Urinary bladder (tissue), 4 donors: ENCODE measurements around the gene NCKAP5. TPM values are rescaled to one million over a fixed set of nuclear protein-coding genes. Genes with fewer than 3 reads are reported as not detected.

Experiments used
- DNase-seq: peaks from one replicate; pipeline ENCODE4 v3.0.0-alpha.2; 2015; ENCODE audit errors: extremely low spot score
- H3K27ac ChIP-seq: one replicate; pipeline ENCODE4 v1.5.1; 2013; ENCODE audit warnings: low read depth, mild to moderate bottlenecking, moderate library complexity
- H3K36me3 ChIP-seq: one replicate; pipeline ENCODE4 v1.6.1; 2013; ENCODE audit warnings: mild to moderate bottlenecking, moderate library complexity; ENCODE audit not compliant: insufficient read depth
- H3K4me1 ChIP-seq: one replicate; pipeline ENCODE4 v1.6.1; 2013; ENCODE audit warnings: mild to moderate bottlenecking, moderate library complexity; ENCODE audit not compliant: insufficient read depth
- H3K4me3 ChIP-seq: one replicate; pipeline ENCODE4 v1.5.1; 2013; ENCODE audit warnings: low read depth, low read length
- WGBS: extraction: QIAGEN DNeasy Blood & Tissue Kit; methylation state at CpG from one replicate; pipeline ENCODE4 v1.1.7; 2013; 5-methylcytosine and 5-hydroxymethylcytosine counted together
- polyA plus RNA-seq: library from polyadenylated mRNA; stranded (reverse); fragments of 200-250 nt; gene quantifications from one replicate; pipeline ENCODE4 v1.2.3, GENCODE V29; 2013
- total RNA-seq: library from RNA; depleted of rRNA; stranded (reverse); fragments of >200 nt; gene quantifications from one replicate; pipeline ENCODE4 v1.2.3, GENCODE V29; 2014
- donor health status: healthy with polysubstance abuse.
- donor health status: healthy.

NCKAP5 gene
- total and polyA plus RNA-seq, 2 donors: 0.32 to 14.4 TPM

GRCh38 chr2:132779206-132779721, 789.0 kb downstream of the NCKAP5 start:
- H3K36me3 ChIP-seq: no peaks in the 10 kb centered on the region
- no peak overlapping the region for H3K27ac ChIP-seq
- no peak for DNase-seq
- H3K4me1 ChIP-seq: no peaks in the 10 kb centered on the region
- 72% methylated on average over 1 of the region's 1 CpG for WGBS
- H3K4me3 ChIP-seq: no peak overlapping the region

- H3K27ac ChIP-seq: no peak overlapping the region
- 46% methylated on average over 3 of the region's 3 CpGs for WGBS
- H3K36me3 ChIP-seq: no peaks in the 10 kb centered on the region
- no peak overlapping the region for H3K4me3 ChIP-seq
- no peaks in the 10 kb centered on the region for H3K4me1 ChIP-seq
- DNase-seq: no peak
Measured at GRCh38 chr2:132776287-132776686, 792.0 kb downstream of the NCKAP5 start.

GRCh38 chr2:132774189-132774588, 794.1 kb downstream of the NCKAP5 start:
- Histone ChIP-seq H3K4me1 (no peaks in the 10 kb centered on the region), H3K4me3 (no peak overlapping the region), H3K36me3 (no peaks in the 10 kb centered on the region), H3K27ac (no peak overlapping the region)
- WGBS: 72% methylated on average over 2 of the region's 2 CpGs
- no peak for DNase-seq

- no peaks in the 10 kb centered on the region for H3K4me1 ChIP-seq
- H3K27ac ChIP-seq: no peak overlapping the region
- no peak overlapping the region for H3K4me3 ChIP-seq
- H3K36me3 ChIP-seq: no peaks in the 10 kb centered on the region
- DNase-seq: no peak
- WGBS: 80% methylated on average over 3 of the region's 3 CpGs
Measured at GRCh38 chr2:132773331-132773730, 794.9 kb downstream of the NCKAP5 start.

- no peaks in the 10 kb centered on the region for H3K4me1 ChIP-seq
- WGBS: 69% methylated on average over 2 of the region's 2 CpGs
- no peak for DNase-seq
- H3K4me3 ChIP-seq: no peak overlapping the region
- H3K36me3 ChIP-seq: no peaks in the 10 kb centered on the region
- H3K27ac ChIP-seq: no peak overlapping the region
Measured at GRCh38 chr2:132772340-132772739, 795.9 kb downstream of the NCKAP5 start.

- no peak for DNase-seq
- no peaks in the 10 kb centered on the region for H3K36me3 ChIP-seq
- H3K4me1 ChIP-seq: no peaks in the 10 kb centered on the region
- 95% methylated on average over 1 of the region's 1 CpG for WGBS
- no peak overlapping the region for H3K27ac ChIP-seq
- no peak overlapping the region for H3K4me3 ChIP-seq
Measured at GRCh38 chr2:132766573-132766972, 801.7 kb downstream of the NCKAP5 start.

- H3K4me1 ChIP-seq: no peaks in the 10 kb centered on the region
- H3K4me3 ChIP-seq: no peak overlapping the region
- no peak overlapping the region for H3K27ac ChIP-seq
- no peaks in the 10 kb centered on the region for H3K36me3 ChIP-seq
- 89% methylated on average over 1 of the region's 1 CpG for WGBS
- no peak for DNase-seq
Measured at GRCh38 chr2:132761437-132761836, 806.8 kb downstream of the NCKAP5 start.

- H3K4me1 ChIP-seq: no peaks in the 10 kb centered on the region
Measured at GRCh38 chr2:132760971-132761370, 807.3 kb downstream of the NCKAP5 start.

GRCh38 chr2:132760405-132760804, 807.9 kb downstream of the NCKAP5 start:
- Histone ChIP-seq H3K27ac (no peak overlapping the region), H3K36me3 (no peaks in the 10 kb centered on the region), H3K4me1 (no peaks in the 10 kb centered on the region), H3K4me3 (no peak overlapping the region)
- DNase-seq: no peak

More at GRCh38 chr2:132760971-132761370, 807.3 kb downstream of the NCKAP5 start:
- 39% methylated on average over 4 of the region's 4 CpGs for WGBS
- no peak overlapping the region for H3K27ac ChIP-seq
- DNase-seq: no peak
- H3K36me3 ChIP-seq: no peaks in the 10 kb centered on the region
- H3K4me3 ChIP-seq: no peak overlapping the region

- no peaks in the 10 kb centered on the region for H3K4me1 ChIP-seq
- no peaks in the 10 kb centered on the region for H3K36me3 ChIP-seq
- DNase-seq: no peak
- no peak overlapping the region for H3K27ac ChIP-seq
- no peak overlapping the region for H3K4me3 ChIP-seq
Measured at GRCh38 chr2:132758995-132759394, 809.3 kb downstream of the NCKAP5 start.

GRCh38 chr2:132757676-132758075, 810.6 kb downstream of the NCKAP5 start:
- no peak overlapping the region for H3K27ac ChIP-seq
- H3K4me1 ChIP-seq: no peaks in the 10 kb centered on the region
- DNase-seq: no peak
- no peak overlapping the region for H3K4me3 ChIP-seq
- 63% methylated on average over 3 of the region's 3 CpGs for WGBS
- H3K36me3 ChIP-seq: no peaks in the 10 kb centered on the region

GRCh38 chr2:132757002-132757589, 811.2 kb downstream of the NCKAP5 start:
- H3K4me3 ChIP-seq: no peak overlapping the region
- H3K4me1 ChIP-seq: no peaks in the 10 kb centered on the region
- H3K36me3 ChIP-seq: no peaks in the 10 kb centered on the region
- no peak for DNase-seq
- H3K27ac ChIP-seq: no peak overlapping the region
- 40% methylated on average over 3 of the region's 3 CpGs for WGBS

GRCh38 chr2:132754867-132755472, 813.3 kb downstream of the NCKAP5 start:
- WGBS: 94% methylated on average over 2 of the region's 2 CpGs

GRCh38 chr2:132754392-132754791, 813.9 kb downstream of the NCKAP5 start:
- Histone ChIP-seq H3K27ac (no peak overlapping the region), H3K4me1 (no peaks in the 10 kb centered on the region), H3K36me3 (no peaks in the 10 kb centered on the region), H3K4me3 (no peak overlapping the region)
- no peak for DNase-seq
- WGBS: 35% methylated on average over 1 of the region's 1 CpG

More at GRCh38 chr2:132754867-132755472, 813.3 kb downstream of the NCKAP5 start:
- Histone ChIP-seq H3K4me1 (no peaks in the 10 kb centered on the region), H3K27ac (no peak overlapping the region), H3K4me3 (no peak overlapping the region), H3K36me3 (no peaks in the 10 kb centered on the region)
- no peak for DNase-seq
